ENCODE measurements around the gene CDCA8.

GRCh38 chr1:37724575-37724974 is 32.3 kb downstream of the CDCA8 start:
- TF ChIP-seq HOXA5 (CRISPR knock-in tag; IDR thresholded peaks at IDR 0.05): no peak
- TF ChIP-seq, protein P1, sequence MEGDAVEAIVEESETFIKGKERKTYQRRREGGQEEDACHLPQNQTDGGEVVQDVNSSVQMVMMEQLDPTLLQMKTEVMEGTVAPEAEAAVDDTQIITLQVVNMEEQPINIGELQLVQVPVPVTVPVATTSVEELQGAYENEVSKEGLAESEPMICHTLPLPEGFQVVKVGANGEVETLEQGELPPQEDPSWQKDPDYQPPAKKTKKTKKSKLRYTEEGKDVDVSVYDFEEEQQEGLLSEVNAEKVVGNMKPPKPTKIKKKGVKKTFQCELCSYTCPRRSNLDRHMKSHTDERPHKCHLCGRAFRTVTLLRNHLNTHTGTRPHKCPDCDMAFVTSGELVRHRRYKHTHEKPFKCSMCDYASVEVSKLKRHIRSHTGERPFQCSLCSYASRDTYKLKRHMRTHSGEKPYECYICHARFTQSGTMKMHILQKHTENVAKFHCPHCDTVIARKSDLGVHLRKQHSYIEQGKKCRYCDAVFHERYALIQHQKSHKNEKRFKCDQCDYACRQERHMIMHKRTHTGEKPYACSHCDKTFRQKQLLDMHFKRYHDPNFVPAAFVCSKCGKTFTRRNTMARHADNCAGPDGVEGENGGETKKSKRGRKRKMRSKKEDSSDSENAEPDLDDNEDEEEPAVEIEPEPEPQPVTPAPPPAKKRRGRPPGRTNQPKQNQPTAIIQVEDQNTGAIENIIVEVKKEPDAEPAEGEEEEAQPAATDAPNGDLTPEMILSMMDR (CRISPR knock-in tag; IDR thresholded peaks at IDR 0.05): no peak
- TF ChIP-seq ETV5 (CRISPR knock-in tag; IDR thresholded peaks at IDR 0.05; ENCODE audit: borderline replicate concordance): no peak
- TF ChIP-seq MTA1 (CRISPR knock-in tag; IDR thresholded peaks at IDR 0.05; ENCODE audit: borderline replicate concordance): no peak
- TF ChIP-seq REST (IDR thresholded peaks at IDR 0.05; ENCODE audit: borderline replicate concordance in 1 of 2, low read depth in 1 of 2, low read length in 2 of 2): no peak
- TF ChIP-seq NFE2L1 (CRISPR knock-in tag; IDR thresholded peaks at IDR 0.05; ENCODE audit: borderline replicate concordance): no peak
- no peak for TF ChIP-seq EZH2 (conservative IDR thresholded peaks at IDR 0.05; ENCODE audit: low read depth, low read length)
- TF ChIP-seq ZNF501 (CRISPR knock-in tag; IDR thresholded peaks at IDR 0.05): no peak
- TF ChIP-seq UBTF (CRISPR knock-in tag; IDR thresholded peaks at IDR 0.05): no peak

Data from HepG2 (cell line).